Stimulated activated CD4-positive, alpha-beta T cell treated with anti-CD3 and anti-CD28 coated beads, Interleukin-12 subunit alpha, Interleukin-12 subunit beta, amount 100 ng/mL, for 24 hours (primary cell): ENCODE measurements around the gene MANSC1.
"Not testable (repeated sequence)": the region's sequence is repeated elsewhere in the genome, so short reads cannot be mapped to it uniquely, and the experiment has no call there.

Source experiments
- DNase-seq, 2 experiments: peaks; one replicate each; pipeline ENCODE4 v3.0.0-alpha.2; 2020; ENCODE audit warnings: low read depth in 2 of 2

Gene MANSC1

GRCh38 chr12:12365931-12366431 is 15.9 kb upstream of the MANSC1 start:
- DNase-seq, result no peak

- DNase-seq, result no peak
Measured at GRCh38 chr12:12365446-12365802, 15.4 kb upstream of the MANSC1 start.

GRCh38 chr12:12364787-12365445 is 14.9 kb upstream of the MANSC1 start:
- no peak for DNase-seq

GRCh38 chr12:12358528-12358927 is 8.5 kb upstream of the MANSC1 start:
- DNase-seq, result no peak

- no peak for DNase-seq
Measured at GRCh38 chr12:12357719-12358461, 7.8 kb upstream of the MANSC1 start.

- DNase-seq, result peak; percentile 95 to 97
Measured at GRCh38 chr12:12356896-12357718, 7.1 kb upstream of the MANSC1 start, which contains the start of gene BORCS5. TSS of gene BORCS5 (plus strand) at chr12:12357078. CDS start at chr12:12357452, 374 bp downstream.

- no peak for DNase-seq
Measured at GRCh38 chr12:12356467-12356895, 6.4 kb upstream of the MANSC1 start.

- DNase-seq, result no peak
Measured at GRCh38 chr12:12353807-12354206, 3.8 kb upstream of the MANSC1 start.

- DNase-seq, result no peak
Measured at GRCh38 chr12:12353276-12353675, 3.2 kb upstream of the MANSC1 start.

GRCh38 chr12:12351468-12352185 is 1.6 kb upstream of the MANSC1 start:
- not testable (repeated sequence) for DNase-seq

- no peak for DNase-seq
Measured at GRCh38 chr12:12350868-12351463, 924 bp upstream of the MANSC1 start.

- no peak for DNase-seq
Measured at GRCh38 chr12:12338527-12339168, 11.4 kb downstream of the MANSC1 start.

GRCh38 chr12:12336511-12336910 is 13.5 kb downstream of the MANSC1 start:
- no peak for DNase-seq

- DNase-seq, result no peak
Measured at GRCh38 chr12:12336049-12336411, 14.0 kb downstream of the MANSC1 start.

- peak in 1 of 2 experiments; percentile 54 for DNase-seq
Measured at GRCh38 chr12:12334367-12335040, 15.5 kb downstream of the MANSC1 start.

GRCh38 chr12:12333407-12334366 is 16.4 kb downstream of the MANSC1 start:
- no peak for DNase-seq

GRCh38 chr12:12331896-12332295 is 18.1 kb downstream of the MANSC1 start:
- no peak for DNase-seq

GRCh38 chr12:12331244-12331771 is 18.7 kb downstream of the MANSC1 start:
- no peak for DNase-seq

- no peak for DNase-seq
Measured at GRCh38 chr12:12327802-12328201, 22.2 kb downstream of the MANSC1 start.
